ENCODE measurements around the gene FAM168A. TPM values are rescaled to one million over a fixed set of nuclear protein-coding genes. Genes with fewer than 3 reads are reported as not detected.

Gene FAM168A
- total and polyA plus RNA-seq, 3 donors from 2014 or later, result 20.1 to 30.2 (median 29.8) TPM

DNA sequence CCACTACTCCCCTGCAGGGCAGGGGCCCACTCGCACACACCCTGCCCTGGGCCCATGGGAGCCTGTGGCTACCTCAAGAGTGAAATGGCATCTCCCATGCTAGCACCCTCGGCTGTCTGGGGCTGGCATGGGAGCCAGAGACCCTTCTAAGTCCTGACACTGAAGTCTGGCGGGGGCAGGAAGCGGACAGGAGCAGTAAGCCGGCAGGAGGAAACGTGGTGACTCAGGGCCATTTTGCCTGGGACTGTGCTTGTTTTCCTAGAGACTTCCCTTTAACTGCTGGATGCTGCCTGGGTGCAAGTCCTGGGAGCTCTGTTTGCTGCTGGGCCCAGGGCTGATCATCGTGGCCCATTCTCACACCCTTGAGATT is 204.9 kb downstream of the FAM168A start:
- Histone ChIP-seq H3K9me3 (no peaks in the 10 kb centered on the region), H3K27ac (no peak overlapping the region), H3K4me3 (no peak overlapping the region), H3K36me3 (ENCODE audit: low read depth, missing control alignments) (no peaks in the 10 kb centered on the region), H3K27me3 (no peaks in the 10 kb centered on the region), H3K4me1 (no peaks in the 10 kb centered on the region)
- DNase-seq, result no peak
- TF ChIP-seq, protein P1, sequence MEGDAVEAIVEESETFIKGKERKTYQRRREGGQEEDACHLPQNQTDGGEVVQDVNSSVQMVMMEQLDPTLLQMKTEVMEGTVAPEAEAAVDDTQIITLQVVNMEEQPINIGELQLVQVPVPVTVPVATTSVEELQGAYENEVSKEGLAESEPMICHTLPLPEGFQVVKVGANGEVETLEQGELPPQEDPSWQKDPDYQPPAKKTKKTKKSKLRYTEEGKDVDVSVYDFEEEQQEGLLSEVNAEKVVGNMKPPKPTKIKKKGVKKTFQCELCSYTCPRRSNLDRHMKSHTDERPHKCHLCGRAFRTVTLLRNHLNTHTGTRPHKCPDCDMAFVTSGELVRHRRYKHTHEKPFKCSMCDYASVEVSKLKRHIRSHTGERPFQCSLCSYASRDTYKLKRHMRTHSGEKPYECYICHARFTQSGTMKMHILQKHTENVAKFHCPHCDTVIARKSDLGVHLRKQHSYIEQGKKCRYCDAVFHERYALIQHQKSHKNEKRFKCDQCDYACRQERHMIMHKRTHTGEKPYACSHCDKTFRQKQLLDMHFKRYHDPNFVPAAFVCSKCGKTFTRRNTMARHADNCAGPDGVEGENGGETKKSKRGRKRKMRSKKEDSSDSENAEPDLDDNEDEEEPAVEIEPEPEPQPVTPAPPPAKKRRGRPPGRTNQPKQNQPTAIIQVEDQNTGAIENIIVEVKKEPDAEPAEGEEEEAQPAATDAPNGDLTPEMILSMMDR (IDR thresholded peaks at IDR 0.05), result no peak
- no peak for TF ChIP-seq POLR2A (IDR thresholded peaks at IDR 0.05)
- WGBS, 2 donors, result 76 to 82% methylated on average over 5 to 7 of the region's 7 CpGs
- intact Hi-C loops (cut with DNase I; ENCODE audit: low total_unique reads), result loop anchor here (10.0 kb wide), 2 partner anchors 48 to 262 kb away; no protein-coding TSS in a partner anchor

DNA sequence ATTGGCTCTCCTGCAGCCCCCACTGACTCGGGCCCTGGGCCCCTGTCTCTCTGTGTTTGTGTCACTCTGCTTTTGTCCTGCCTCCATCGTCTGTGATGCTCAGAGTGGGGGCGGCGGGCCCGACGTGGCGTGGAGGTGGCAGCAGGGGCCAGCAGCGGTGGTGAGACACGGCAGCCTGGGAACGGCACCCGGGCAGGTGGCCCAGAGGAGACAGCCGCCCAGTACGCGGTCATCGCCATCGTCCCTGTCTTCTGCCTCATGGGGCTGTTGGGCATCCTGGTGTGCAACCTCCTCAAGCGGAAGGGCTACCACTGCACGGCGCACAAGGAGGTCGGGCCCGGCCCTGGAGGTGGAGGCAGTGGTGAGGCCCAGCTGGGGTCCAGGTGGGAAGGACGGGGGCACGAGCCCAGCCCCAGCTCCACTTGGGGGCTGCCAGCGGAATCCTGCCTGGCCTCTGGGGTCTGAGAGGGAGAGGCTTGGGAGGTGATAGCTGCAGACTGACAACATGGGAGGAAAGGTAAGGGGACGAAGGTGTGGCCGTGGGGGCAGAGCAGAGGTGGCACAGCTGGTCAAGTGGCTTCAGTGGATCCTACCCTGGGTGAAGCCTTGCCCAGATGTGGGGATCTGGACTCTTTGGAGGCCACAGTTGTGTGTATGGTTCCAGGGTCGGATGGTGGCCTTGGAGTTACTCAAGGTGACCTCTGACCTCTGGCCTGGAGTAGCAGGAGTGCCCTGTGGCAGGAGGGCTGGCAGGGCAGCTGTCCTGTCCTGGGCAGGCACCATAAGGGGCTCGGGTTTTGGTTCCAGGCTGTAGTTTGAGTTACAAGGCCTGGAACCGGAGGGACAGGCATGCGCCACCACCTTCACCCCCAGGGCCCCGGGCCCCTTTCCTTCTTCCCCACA is 205.6 kb downstream of the FAM168A start:
- Histone ChIP-seq H3K27me3 (no peaks in the 10 kb centered on the region), H3K36me3 (ENCODE audit: low read depth, missing control alignments) (no peaks in the 10 kb centered on the region)
- WGBS, 2 donors, result 94% methylated on average over 12 to 31 of the region's 31 CpGs

DNA sequence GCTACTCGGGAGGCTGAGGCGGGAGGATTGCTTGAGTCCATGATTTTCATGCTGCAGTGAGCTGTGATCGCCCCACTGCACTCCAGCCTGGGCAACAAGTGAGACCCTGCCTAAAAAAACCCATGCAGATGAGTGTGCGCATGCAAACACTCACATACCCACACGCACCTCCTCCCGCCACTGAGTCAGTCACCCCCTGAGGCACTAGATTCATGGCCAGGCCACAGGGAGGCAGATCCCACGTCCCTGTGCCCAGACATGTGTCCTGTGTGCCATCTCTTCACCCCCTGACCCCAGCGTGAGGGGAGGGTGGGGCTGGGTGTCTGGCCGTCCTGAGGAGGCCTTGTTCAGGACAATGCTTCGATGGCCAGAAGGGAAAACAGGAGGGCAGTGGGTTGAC is 206.2 kb downstream of the FAM168A start:
- intact Hi-C loops (cut with DNase I; ENCODE audit: low total_unique reads), result loop anchor here (10.0 kb wide), 2 partner anchors 47 to 263 kb away; no protein-coding TSS in a partner anchor
- H3K9me3 ChIP-seq, result no peaks in the 10 kb centered on the region
- DNase-seq, result no peak
- TF ChIP-seq, protein P1 (IDR thresholded peaks at IDR 0.05), result no peak
- no peak for TF ChIP-seq POLR2A (IDR thresholded peaks at IDR 0.05)
- 93 to 95% methylated on average over 9 to 10 of the region's 10 CpGs for WGBS, 2 donors
- no peaks in the 10 kb centered on the region for H3K27me3 ChIP-seq
- no peaks in the 10 kb centered on the region for H3K4me1 ChIP-seq
- H3K36me3 ChIP-seq (ENCODE audit: low read depth, missing control alignments), result no peaks in the 10 kb centered on the region
- no peak overlapping the region for H3K27ac ChIP-seq
- no peak overlapping the region for H3K4me3 ChIP-seq

More for the DNA sequence above, 205.6 kb downstream of the FAM168A start:
- Histone ChIP-seq H3K27ac (no peak overlapping the region), H3K4me3 (no peak overlapping the region), H3K4me1 (no peaks in the 10 kb centered on the region), H3K9me3 (no peaks in the 10 kb centered on the region)
- no peak for DNase-seq
- intact Hi-C loops (cut with DNase I; ENCODE audit: low total_unique reads), result loop anchor here (10.0 kb wide), 2 partner anchors 48 to 262 kb away; no protein-coding TSS in a partner anchor
- TF ChIP-seq, protein P1 (IDR thresholded peaks at IDR 0.05), result no peak
- TF ChIP-seq POLR2A (IDR thresholded peaks at IDR 0.05), result no peak

- WGBS, 2 donors, result 94 to 97% methylated on average over 5 to 12 of the region's 12 CpGs
- intact Hi-C loops (cut with DNase I; ENCODE audit: low total_unique reads), result loop anchor here (10.0 kb wide), 2 partner anchors 46 to 264 kb away; no protein-coding TSS in a partner anchor
- no peak overlapping the region for H3K27ac ChIP-seq
- no peaks in the 10 kb centered on the region for H3K36me3 ChIP-seq (ENCODE audit: low read depth, missing control alignments)
- no peak for TF ChIP-seq POLR2A (IDR thresholded peaks at IDR 0.05)
- TF ChIP-seq, protein P1 (IDR thresholded peaks at IDR 0.05), result no peak
- H3K27me3 ChIP-seq, result no peaks in the 10 kb centered on the region
- no peaks in the 10 kb centered on the region for H3K9me3 ChIP-seq
- H3K4me3 ChIP-seq, result no peak overlapping the region
- DNase-seq, result no peak
- H3K4me1 ChIP-seq, result no peaks in the 10 kb centered on the region
Measured at GRCh38 chr11:73390601-73391565, 207.0 kb downstream of the FAM168A start.
